ENCODE results near the gene ASIC2.

ASIC2 gene

GRCh38 chr17:33242375-33243124 is 50.5 kb downstream of the ASIC2 start:
- no peak for DNase-seq

- no peak for DNase-seq
These were observed 51.7 kb downstream of the ASIC2 start for GRCh38 chr17:33241390-33241789.

- DNase-seq: no peak
These were observed 52.7 kb downstream of the ASIC2 start for GRCh38 chr17:33240362-33240761.

DNA sequence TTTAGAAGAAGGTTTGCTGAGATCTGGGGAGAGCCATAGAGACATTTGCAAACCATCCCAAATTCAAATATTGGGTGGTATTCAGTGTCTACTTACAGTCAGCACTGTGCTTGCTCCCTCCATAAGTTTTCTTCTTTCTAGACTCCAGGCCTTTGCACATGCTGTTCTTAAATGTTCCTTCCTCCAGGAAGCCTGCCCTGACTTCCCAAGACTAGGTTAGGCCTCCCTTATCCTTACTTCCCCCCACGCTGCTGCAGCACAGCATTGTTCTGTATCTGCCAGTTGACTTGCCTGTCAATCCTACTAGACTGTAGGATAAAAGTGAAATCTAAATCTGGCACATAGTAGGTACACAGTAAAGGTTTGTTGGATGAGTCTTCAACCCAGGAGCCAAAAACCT is 53.4 kb downstream of the ASIC2 start:
- no peak for DNase-seq

- no peak for DNase-seq
These were observed 58.0 kb downstream of the ASIC2 start for GRCh38 chr17:33234930-33235685.

DNA sequence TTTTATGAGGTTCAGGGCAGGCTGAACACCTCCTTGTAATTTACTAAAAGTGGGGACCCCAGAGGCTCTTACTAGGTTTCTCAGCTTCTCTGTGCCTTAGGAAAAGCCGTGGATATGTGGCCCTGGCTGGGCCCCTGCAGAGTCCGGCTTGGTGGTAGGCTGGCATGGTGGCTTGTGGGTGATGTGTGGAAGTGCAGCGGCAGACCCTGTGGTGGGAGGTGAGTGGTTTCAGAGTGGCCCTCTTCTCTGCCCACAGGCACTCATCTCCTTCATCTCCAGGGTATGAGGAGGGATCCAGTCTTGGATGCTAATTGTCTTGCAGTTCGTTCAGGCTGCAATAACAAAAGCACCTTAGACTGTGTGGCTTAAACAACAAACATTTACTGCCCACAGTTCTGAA is 58.9 kb downstream of the ASIC2 start:
- DNase-seq: no peak

DNA sequence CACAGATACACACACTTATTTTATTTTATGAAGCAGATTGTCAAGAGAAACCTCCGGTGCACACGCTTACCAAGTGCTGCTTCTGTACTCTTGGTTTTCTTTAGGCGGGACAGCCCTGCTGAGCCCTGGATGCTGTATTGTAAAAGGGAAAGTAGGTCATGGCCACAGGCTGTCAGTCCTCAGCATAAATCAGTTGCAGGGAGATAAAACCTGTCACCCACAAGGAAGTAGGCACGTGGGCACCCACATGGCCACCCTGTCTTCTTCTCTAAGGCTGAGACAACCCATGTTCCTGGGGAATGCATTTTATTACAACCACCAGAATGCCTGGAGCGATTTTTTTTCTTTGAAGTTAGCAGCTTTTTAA is 59.3 kb downstream of the ASIC2 start:
- DNase-seq: no peak

DNA sequence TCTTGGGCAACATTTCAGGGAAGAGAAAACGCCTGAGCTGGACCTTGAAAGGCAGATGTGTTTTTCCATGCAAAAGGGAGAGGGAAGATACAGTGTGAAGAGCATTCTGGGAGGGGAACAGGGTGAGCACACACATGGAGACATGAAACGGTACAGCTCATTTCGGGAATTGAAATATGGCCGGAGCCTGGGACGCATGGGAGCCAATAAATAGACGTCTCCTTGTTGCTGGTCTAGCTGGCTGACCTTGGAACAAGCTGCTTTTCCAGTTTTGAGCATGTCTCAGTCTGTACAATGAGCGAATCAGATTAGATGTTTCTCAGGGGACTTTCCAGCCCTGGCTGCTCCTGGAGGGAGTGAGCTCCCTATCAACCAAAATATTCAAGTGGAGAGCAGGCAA is 63.6 kb downstream of the ASIC2 start:
- no peak for DNase-seq

DNA sequence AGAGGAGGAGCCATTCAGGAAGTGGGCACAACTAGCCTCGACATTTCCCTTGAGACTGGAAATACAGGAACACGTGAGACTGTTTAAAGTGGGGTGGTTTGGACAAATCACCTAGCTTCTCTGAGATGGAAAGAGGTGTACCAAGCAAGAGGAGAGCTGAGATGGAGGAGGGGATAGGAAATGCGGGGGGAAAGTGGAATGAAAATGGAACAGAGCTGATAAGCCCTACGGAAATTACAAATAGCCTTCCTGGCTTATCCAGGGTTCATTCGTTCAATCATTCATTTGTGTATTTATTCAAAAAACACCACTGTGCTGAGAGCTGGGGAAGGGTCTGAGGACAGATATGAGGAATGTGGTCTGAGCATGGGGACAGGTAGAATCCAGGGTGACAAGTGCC is 64.1 kb downstream of the ASIC2 start:
- DNase-seq: no peak

DNA sequence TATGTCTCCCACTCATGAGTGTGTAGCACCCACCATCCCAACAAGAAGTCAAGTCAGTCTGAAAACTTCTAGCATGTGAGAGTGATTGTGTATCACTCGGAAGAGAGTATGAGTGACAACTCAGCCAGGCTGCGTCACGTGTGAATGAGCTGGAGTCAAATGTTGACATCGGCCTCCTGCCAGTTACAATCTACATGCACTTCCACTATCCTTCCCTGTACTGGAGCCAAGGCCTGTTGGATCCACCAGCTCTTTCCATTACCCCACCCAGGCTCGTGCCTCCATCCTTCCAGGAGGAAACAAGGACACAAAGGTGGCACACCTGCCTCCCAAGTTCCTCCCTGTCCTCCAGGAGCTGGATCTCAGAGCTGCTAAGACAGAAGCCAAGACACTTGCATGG is 64.5 kb downstream of the ASIC2 start:
- no peak for DNase-seq

- no peak for DNase-seq
These were observed 65.2 kb downstream of the ASIC2 start for GRCh38 chr17:33227911-33228310.

DNA sequence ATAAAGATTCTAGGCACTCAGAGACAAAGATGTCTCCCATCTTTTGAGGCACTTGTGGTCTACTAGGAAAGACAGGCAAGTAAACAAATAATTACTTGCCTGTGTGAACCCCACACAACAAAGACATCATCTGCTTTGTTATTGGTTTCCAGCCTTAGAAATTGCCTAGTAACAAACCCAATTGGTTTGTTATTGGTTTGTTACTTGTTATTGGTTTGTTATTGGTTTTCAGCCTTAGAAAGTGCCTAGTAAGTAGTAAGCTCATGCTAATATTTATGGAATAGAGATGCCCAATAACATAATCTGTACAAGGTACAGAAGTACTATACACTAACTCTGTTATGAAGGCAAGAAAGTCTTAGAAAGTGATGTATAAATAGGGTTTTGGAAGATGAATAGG is 67.1 kb downstream of the ASIC2 start:
- no peak for DNase-seq

DNA sequence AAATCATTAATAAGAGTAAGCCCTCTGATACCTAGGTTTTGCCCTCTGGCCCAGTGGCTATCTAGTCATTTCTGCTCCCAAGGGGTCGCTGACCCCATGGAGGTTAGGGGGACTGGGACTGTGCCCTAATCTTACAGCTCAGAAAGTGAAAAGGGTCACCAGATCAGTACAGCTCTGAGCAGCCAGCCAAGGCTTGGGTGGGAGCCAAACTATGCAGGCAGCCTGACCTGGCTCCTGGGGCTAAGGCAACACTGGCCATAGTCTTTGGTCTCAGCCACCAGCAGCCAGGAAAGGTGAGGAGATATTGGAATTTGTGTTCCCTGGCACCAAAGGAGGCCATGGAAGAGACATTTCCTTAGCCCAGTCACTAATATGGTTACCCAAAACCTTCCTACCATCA is 67.6 kb downstream of the ASIC2 start:
- DNase-seq: no peak

DNA sequence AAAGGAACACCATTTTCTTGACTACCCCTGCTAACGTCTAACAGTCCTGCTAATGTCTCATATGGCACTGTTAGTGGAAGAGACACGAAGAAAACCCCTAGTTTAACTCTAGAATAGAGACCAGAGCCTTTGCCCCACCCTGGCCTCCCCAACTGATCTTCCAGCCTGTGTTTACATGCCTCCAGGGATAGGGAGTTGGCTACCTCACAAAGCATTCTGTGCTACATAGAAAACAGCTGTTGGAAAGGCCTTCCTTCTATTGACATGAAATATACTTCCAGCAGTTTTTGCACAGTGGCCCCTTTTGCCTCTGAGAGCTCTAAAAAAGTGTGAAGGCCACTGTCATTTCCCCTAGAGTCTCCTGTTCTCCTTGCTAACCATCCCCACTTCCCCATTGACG is 73.1 kb downstream of the ASIC2 start:
- no peak for DNase-seq

GRCh38 chr17:33218698-33219601 is 74.1 kb downstream of the ASIC2 start:
- DNase-seq: no peak

- DNase-seq: no peak
These were observed 75.2 kb downstream of the ASIC2 start for GRCh38 chr17:33217891-33218290.

GRCh38 chr17:33214996-33215395 is 78.1 kb downstream of the ASIC2 start:
- no peak for DNase-seq

GRCh38 chr17:33210285-33210684 is 82.8 kb downstream of the ASIC2 start:
- DNase-seq: no peak

- no peak for DNase-seq
These were observed 83.4 kb downstream of the ASIC2 start for GRCh38 chr17:33209671-33210070.

DNA sequence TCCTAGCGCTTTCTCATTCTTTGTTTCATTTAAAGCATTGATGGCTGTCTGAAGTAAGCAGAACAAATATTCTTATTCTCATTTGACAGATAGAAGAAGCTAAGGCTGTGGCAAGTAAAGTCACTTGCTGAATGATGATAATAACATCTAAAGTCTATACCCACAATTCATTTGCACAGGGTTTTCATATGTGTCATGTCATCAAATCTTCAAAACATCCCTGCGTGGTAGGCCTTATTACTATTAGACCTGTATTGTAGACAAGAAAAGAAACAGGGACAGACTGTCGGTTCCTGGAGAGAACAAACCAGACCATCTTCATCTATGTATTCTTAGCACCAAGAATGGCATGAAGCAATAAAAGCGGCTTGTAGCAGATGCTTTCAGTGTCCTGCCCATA is 85.9 kb downstream of the ASIC2 start:
- DNase-seq: no peak

DNA sequence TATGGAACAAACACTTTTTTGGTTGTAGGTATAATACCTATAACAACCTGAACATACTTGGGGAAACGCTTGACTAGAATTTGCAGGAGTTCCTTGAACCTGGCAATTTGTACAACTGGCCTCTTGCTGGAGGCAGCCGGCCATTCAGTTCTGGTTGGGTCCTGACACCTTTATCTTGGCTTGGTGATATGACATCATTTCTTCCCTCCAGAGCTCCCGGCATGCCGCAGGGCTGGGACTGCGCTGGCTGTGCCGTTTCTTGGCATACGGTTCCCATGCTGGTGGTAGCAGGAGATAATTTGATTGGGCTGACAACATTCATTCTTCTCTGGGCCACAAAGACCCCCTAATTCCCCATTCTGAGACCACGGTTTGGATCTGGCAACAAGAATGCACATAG is 87.5 kb downstream of the ASIC2 start:
- no peak for DNase-seq

DNA sequence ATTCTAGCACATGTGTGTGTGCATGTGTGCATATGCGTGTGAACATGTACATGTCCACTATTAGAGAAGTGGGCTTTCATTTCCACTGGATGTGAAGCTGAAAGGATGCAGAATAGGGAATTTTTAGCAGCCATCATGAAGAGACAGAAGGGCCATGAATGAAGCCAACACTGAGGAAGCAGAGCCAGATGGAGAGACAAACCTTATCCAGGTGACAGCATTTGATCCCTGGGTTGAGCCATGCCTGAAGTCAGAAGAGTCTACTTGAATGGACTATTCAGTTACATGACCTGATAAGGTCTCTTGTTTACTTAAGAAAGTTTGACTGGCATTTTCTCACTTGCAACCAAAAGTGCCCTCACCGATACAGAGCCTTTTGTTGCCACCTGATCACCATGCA is 88.4 kb downstream of the ASIC2 start:
- no peak for DNase-seq

DNA sequence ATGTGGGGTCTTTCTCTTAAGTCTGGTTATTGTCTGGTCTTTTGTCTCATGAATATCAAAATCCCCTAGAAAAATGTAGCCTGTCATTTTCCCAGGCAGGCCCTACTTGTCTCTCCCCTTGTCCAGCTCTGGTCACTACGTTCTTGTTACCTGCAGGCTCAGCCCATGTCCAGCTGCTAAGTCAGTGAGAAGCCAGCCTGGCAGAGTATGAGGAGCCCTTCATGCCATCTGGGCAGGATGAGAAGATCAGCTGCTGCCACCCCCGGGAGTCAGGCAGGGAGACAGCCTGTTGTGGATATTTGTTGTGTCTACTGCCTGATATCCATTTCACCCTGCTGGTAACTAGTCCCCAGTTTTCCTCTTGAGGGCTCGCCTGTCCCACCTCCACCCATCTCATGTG is 88.9 kb downstream of the ASIC2 start:
- DNase-seq: no peak
